ENCODE results near the gene ELL. TPM values are rescaled to one million over a fixed set of nuclear protein-coding genes. Genes with fewer than 3 reads are reported as not detected.

ELL gene
- total RNA-seq, 1 experiment from 2014 or later, result 21.0 TPM

GRCh38 chr19:18514800-18515682, 6.8 kb downstream of the ELL start:
- no peaks in the 10 kb centered on the region for H3F3A ChIP-seq (ENCODE audit: low read length, unreplicated experiment)
- H3K4me2 ChIP-seq (ENCODE audit: low read length), result no peak overlapping the region
- no peak overlapping the region for H3K4me3 ChIP-seq (ENCODE audit: low read length)
- POLR2A ChIA-PET (ENCODE audit: unreplicated experiment), result no interaction called here
- H3K79me2 ChIP-seq (ENCODE audit: low read length), result peaks cover 98% of the 10 kb centered on the region
- DNase-seq (peak; percentile 35), ATAC-seq (peak; percentile 43; the same call in 1 of the 2 replicates)
- no peak overlapping the region for H3K27ac ChIP-seq (ENCODE audit: low read length)
- peaks cover 23% of the 10 kb centered on the region for H3K4me1 ChIP-seq (ENCODE audit: insufficient read depth, low read length)
- H4K20me1 ChIP-seq (ENCODE audit: low read length), result peaks cover 75% of the 10 kb centered on the region
- TF ChIP-seq CTCF (conservative IDR thresholded peaks at IDR 0.05; ENCODE audit: low read depth, low read length) (no peak), EZH2 (IDR thresholded peaks at IDR 0.05; ENCODE audit: low read length, unreplicated experiment) (no peak), EZH2phosphoT487 (IDR thresholded peaks at IDR 0.05; ENCODE audit: borderline replicate concordance, low read length) (no peak)
- no peaks in the 10 kb centered on the region for H3K27me3 ChIP-seq (ENCODE audit: low read length)
- H3K9ac ChIP-seq (ENCODE audit: low read length), result no peak overlapping the region
- BruUV-seq (replicated peaks), result no TSS peak
- 0 out of 2 replicates have a peak, but pooled peaks cover 3% of the 10 kb centered on the region for H3K36me3 ChIP-seq (ENCODE audit: low read depth, low read length)
- H2AFZ ChIP-seq (ENCODE audit: low read length), result no peak overlapping the region
- H3K9me2 ChIP-seq (replicated peaks; ENCODE audit: low read length), result no peaks in the 10 kb centered on the region
- CTCF ChIA-PET, result no interaction called here
- intact Hi-C loops (cut with micrococcal nuclease), result no loop called here
- H3K9me3 ChIP-seq (ENCODE audit: low read length), result no peaks in the 10 kb centered on the region

GRCh38 chr19:18513868-18514267, 8.0 kb downstream of the ELL start:
- no peak overlapping the region for H3K4me2 ChIP-seq (ENCODE audit: low read length)
- peaks cover 98% of the 10 kb centered on the region for H3K79me2 ChIP-seq (ENCODE audit: low read length)
- no TSS peak for BruUV-seq (replicated peaks)
- H3F3A ChIP-seq (ENCODE audit: low read length, unreplicated experiment), result no peaks in the 10 kb centered on the region
- H3K4me3 ChIP-seq (ENCODE audit: low read length), result no peak overlapping the region
- peaks cover 11% of the 10 kb centered on the region for H3K4me1 ChIP-seq (ENCODE audit: insufficient read depth, low read length)
- H4K20me1 ChIP-seq (ENCODE audit: low read length), result peaks cover 69% of the 10 kb centered on the region
- H2AFZ ChIP-seq (ENCODE audit: low read length), result no peak overlapping the region
- no peak for DNase-seq
- no peaks in the 10 kb centered on the region for H3K9me3 ChIP-seq (ENCODE audit: low read length)
- 0 out of 2 replicates have a peak, but pooled peaks cover 3% of the 10 kb centered on the region for H3K36me3 ChIP-seq (ENCODE audit: low read depth, low read length)
- H3K27me3 ChIP-seq (ENCODE audit: low read length), result no peaks in the 10 kb centered on the region
- TF ChIP-seq EZH2 (IDR thresholded peaks at IDR 0.05; ENCODE audit: low read length, unreplicated experiment), result no peak
- TF ChIP-seq CTCF (conservative IDR thresholded peaks at IDR 0.05; ENCODE audit: low read depth, low read length), result no peak
- no peak for TF ChIP-seq EZH2phosphoT487 (IDR thresholded peaks at IDR 0.05; ENCODE audit: borderline replicate concordance, low read length)
- ATAC-seq, result no peak
- H3K9me2 ChIP-seq (replicated peaks; ENCODE audit: low read length), result no peaks in the 10 kb centered on the region
- ChIA-PET POLR2A (ENCODE audit: unreplicated experiment) (no interaction called here), CTCF (no interaction called here)
- H3K9ac ChIP-seq (ENCODE audit: low read length), result no peak overlapping the region
- H3K27ac ChIP-seq (ENCODE audit: low read length), result no peak overlapping the region
- intact Hi-C loops (cut with micrococcal nuclease), result no loop called here

- peaks cover 75% of the 10 kb centered on the region for H4K20me1 ChIP-seq (ENCODE audit: low read length)
- BruUV-seq (replicated peaks), result no TSS peak
Observed at GRCh38 chr19:18510216-18510615, 11.7 kb downstream of the ELL start.

More at GRCh38 chr19:18510216-18510615, 11.7 kb downstream of the ELL start:
- no peaks in the 10 kb centered on the region for H3F3A ChIP-seq (ENCODE audit: low read length, unreplicated experiment)
- no peak overlapping the region for H3K9ac ChIP-seq (ENCODE audit: low read length)
- no peaks in the 10 kb centered on the region for H3K9me2 ChIP-seq (replicated peaks; ENCODE audit: low read length)
- no peak for TF ChIP-seq EZH2phosphoT487 (IDR thresholded peaks at IDR 0.05; ENCODE audit: borderline replicate concordance, low read length)
- TF ChIP-seq CTCF (conservative IDR thresholded peaks at IDR 0.05; ENCODE audit: low read depth, low read length), result no peak
- no peak for TF ChIP-seq EZH2 (IDR thresholded peaks at IDR 0.05; ENCODE audit: low read length, unreplicated experiment)
- H3K36me3 ChIP-seq (ENCODE audit: low read depth, low read length), result 0 out of 2 replicates have a peak, but pooled peaks cover 3% of the 10 kb centered on the region
- H3K27ac ChIP-seq (ENCODE audit: low read length), result no peak overlapping the region
- H3K9me3 ChIP-seq (ENCODE audit: low read length), result no peaks in the 10 kb centered on the region
- peaks cover 12% of the 10 kb centered on the region for H3K4me1 ChIP-seq (ENCODE audit: insufficient read depth, low read length)
- DNase-seq (no peak), ATAC-seq (no peak)
- H3K4me3 ChIP-seq (ENCODE audit: low read length), result no peak overlapping the region
- no peaks in the 10 kb centered on the region for H3K27me3 ChIP-seq (ENCODE audit: low read length)
- ChIA-PET CTCF (no interaction called here), POLR2A (ENCODE audit: unreplicated experiment) (no interaction called here)
- H3K4me2 ChIP-seq (ENCODE audit: low read length), result no peak overlapping the region
- intact Hi-C loops (cut with micrococcal nuclease), result no loop called here
- H2AFZ ChIP-seq (ENCODE audit: low read length), result no peak overlapping the region
- H3K79me2 ChIP-seq (ENCODE audit: low read length), result peaks cover 98% of the 10 kb centered on the region

Data from PC-3 (cell line).